Lung (tissue), 12 donors: ENCODE results near the gene RELN. TPM values are rescaled to one million over a fixed set of nuclear protein-coding genes. Genes with fewer than 3 reads are reported as not detected.

Source experiments
- ATAC-seq: fragments of 200-7000 bp; cut with Tn5 transposase; one replicate; pipeline ENCODE4 v1.9.1; 2020; ENCODE audit warnings: moderate number of reproducible peaks; ENCODE audit not compliant: insufficient read depth, low FRiP score
- DNase-seq, 3 donors: peaks; one replicate each; pipeline ENCODE4 v3.0.0-alpha.2; 2013 to 2017
- H3K27ac ChIP-seq, 2 donors: one replicate each; pipeline ENCODE4 v1.5.1; 2013; ENCODE audit warnings: mild to moderate bottlenecking in 2 of 2, moderate library complexity in 2 of 2, control low read depth in 1 of 2, inconsistent platforms in 1 of 2, low read depth in 1 of 2, low read length in 1 of 2
- H3K27me3 ChIP-seq, 3 donors: one replicate each; pipeline ENCODE4 v1.5.1; 2013; ENCODE audit warnings: low read length in 2 of 3; ENCODE audit not compliant: control insufficient read depth in 3 of 3, insufficient read depth in 3 of 3
- H3K36me3 ChIP-seq, 4 donors: one replicate each; pipeline ENCODE4 v1.5.1; 2013; ENCODE audit warnings: low read length in 4 of 4, mild to moderate bottlenecking in 1 of 4, moderate library complexity in 1 of 4; ENCODE audit not compliant: control insufficient read depth in 4 of 4, insufficient read depth in 4 of 4
- H3K4me1 ChIP-seq, 5 donors: one replicate each; pipeline ENCODE4 v1.5.1; 2013; ENCODE audit warnings: low read length in 5 of 5, mild to moderate bottlenecking in 2 of 5, moderate library complexity in 1 of 5; ENCODE audit not compliant: control insufficient read depth in 5 of 5, insufficient read depth in 5 of 5
- H3K4me3 ChIP-seq: one replicate; pipeline ENCODE4 v1.5.1; 2013; ENCODE audit warnings: mild to moderate bottlenecking, control low read depth, moderate library complexity
- H3K9ac ChIP-seq, 2 donors: one replicate each; pipeline ENCODE4 v1.5.1; 2013; ENCODE audit warnings: low read length in 2 of 2, control low read depth in 1 of 2; ENCODE audit not compliant: insufficient read depth in 1 of 2
- H3K9me3 ChIP-seq, 4 donors: one replicate each; pipeline ENCODE4 v1.5.1; 2013; ENCODE audit warnings: low read length in 3 of 4, mild to moderate bottlenecking in 1 of 4, moderate library complexity in 1 of 4; ENCODE audit not compliant: control insufficient read depth in 4 of 4, insufficient read depth in 3 of 4
- CTCF ChIP-seq: IDR thresholded peaks from 2 replicates; pipeline ENCODE4 v1.5.1; 2012; ENCODE audit warnings: mild to moderate bottlenecking; ENCODE audit errors: control extremely low read depth, extremely low read depth
- WGBS, 2 donors: extraction: QIAGEN DNeasy Blood & Tissue Kit; methylation state at CpG; one replicate each; pipeline ENCODE4 v1.1.7; 2013; 5-methylcytosine and 5-hydroxymethylcytosine counted together
- polyA plus RNA-seq, 2 donors: library from polyadenylated mRNA; stranded (reverse); fragments of 200-250 nt; gene quantifications; one replicate each; pipeline ENCODE4 v1.2.1, GENCODE V29; 2013
- total RNA-seq, 2 donors: library from RNA; depleted of rRNA in 1 of 2; stranded (reverse); fragments of >200 nt in 1 of 2; gene quantifications; one replicate each; pipeline ENCODE4 v1.2.1, GENCODE V29; 2014 to 2021
- donor health status: control.
- donor health status: control.
- donor health status: Bipolar disorder and iron deficiency.
- donor health status: healthy.
- donor health status: DM: yes; HTN: yes; CAD: no.

RELN gene
- total and polyA plus RNA-seq, 4 donors = 0.24 to 7.7 (median 2.0) TPM

- Histone ChIP-seq H3K27ac (no peak overlapping the region), H3K27me3 (no peaks in the 10 kb centered on the region), H3K4me1 (no peaks in the 10 kb centered on the region), H3K9me3 (no peaks in the 10 kb centered on the region), H3K36me3 (no peaks in the 10 kb centered on the region), H3K9ac (no peak overlapping the region), H3K4me3 (no peak overlapping the region)
- DNase-seq (no peak), ATAC-seq (no peak)
- no peak for TF ChIP-seq CTCF
- 57 to 74% methylated on average over 3 of the region's 3 CpGs for WGBS, 2 donors
Observed at GRCh38 chr7:103702454-103702853, 287.0 kb downstream of the RELN start.

- no peak for TF ChIP-seq CTCF
- 91 to 93% methylated on average over 1 of the region's 1 CpG for WGBS, 2 donors
Observed at GRCh38 chr7:103699032-103699431, 290.4 kb downstream of the RELN start.

GRCh38 chr7:103698064-103698463 is 291.4 kb downstream of the RELN start:
- ATAC-seq = no peak
- TF ChIP-seq CTCF = no peak
- no peak for DNase-seq
- Histone ChIP-seq H3K27ac (no peak overlapping the region), H3K4me3 (no peak overlapping the region), H3K27me3 (no peaks in the 10 kb centered on the region), H3K9me3 (no peaks in the 10 kb centered on the region), H3K4me1 (no peaks in the 10 kb centered on the region), H3K9ac (no peak overlapping the region), H3K36me3 (no peaks in the 10 kb centered on the region)

More at GRCh38 chr7:103699032-103699431, 290.4 kb downstream of the RELN start:
- Histone ChIP-seq H3K36me3 (no peaks in the 10 kb centered on the region), H3K27ac (no peak overlapping the region), H3K27me3 (no peaks in the 10 kb centered on the region), H3K4me1 (no peaks in the 10 kb centered on the region), H3K9me3 (no peaks in the 10 kb centered on the region), H3K9ac (no peak overlapping the region), H3K4me3 (no peak overlapping the region)
- ATAC-seq (no peak), DNase-seq (no peak)

- Histone ChIP-seq H3K27me3 (no peaks in the 10 kb centered on the region), H3K4me3 (no peak overlapping the region), H3K36me3 (no peaks in the 10 kb centered on the region), H3K4me1 (no peaks in the 10 kb centered on the region), H3K9me3 (no peaks in the 10 kb centered on the region), H3K27ac (no peak overlapping the region), H3K9ac (no peak overlapping the region)
- DNase-seq (no peak), ATAC-seq (no peak)
- 90 to 93% methylated on average over 4 of the region's 4 CpGs for WGBS, 2 donors
- no peak for TF ChIP-seq CTCF
Observed at GRCh38 chr7:103695521-103695920, 293.9 kb downstream of the RELN start.
